ENCODE data around the gene LRIG3. TPM values are rescaled to one million over a fixed set of nuclear protein-coding genes. Genes with fewer than 3 reads are reported as not detected.

Gene LRIG3
- 10 to 100 TPM; 68.6 to 71.6 TPM for total RNA-seq

DNA sequence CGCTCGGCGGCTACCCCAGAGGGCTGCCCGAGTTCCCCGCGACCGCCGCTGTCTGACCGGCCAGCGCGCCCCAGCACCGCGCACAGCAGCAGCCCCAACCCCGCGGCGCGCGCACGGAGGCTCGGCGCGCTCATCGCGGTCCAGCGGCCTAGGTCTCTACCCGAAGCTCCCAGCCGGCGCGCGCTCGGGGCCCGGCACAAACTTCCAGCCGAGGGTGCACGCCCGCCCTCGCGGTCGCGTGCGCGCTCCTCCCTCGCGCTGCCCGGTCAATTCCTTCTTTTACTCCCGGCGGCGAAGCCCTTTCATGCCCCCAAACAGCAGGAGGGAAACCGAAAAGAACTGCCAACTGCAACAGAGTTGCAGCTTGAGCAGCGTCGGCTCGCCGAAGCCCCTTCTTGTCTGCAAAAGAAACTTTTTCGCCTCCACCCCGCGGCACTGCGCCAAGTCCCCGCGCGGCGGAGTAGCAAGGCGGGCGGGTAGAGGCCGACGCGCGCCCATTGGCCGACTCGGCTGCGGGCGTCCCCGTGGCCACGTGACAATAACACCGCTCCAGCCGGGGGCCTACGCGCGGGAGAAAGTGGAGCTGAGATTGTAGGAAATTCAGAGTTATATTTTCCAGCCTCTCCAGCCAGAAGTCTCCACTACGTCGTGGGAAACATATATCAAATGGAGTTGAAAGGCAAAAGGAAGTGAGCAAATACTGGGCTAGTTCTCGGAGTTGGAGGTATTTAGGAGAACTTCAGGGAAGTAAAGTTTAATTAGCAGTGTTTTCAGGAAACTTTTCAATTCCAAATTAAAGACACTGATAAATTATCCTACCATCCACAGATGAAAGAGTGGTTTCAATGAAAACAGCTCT is at the start of gene LRIG3:
LRIG3 (minus strand) TSS at position 403 of the 859 bp plus-strand sequence; CDS start at position 134, 269 bp downstream.
- DNase-seq (peak; percentile 88 to 94 (median 90)), ATAC-seq (peak; percentile 84)
- Histone ChIP-seq H3K27ac (peak within 1 kb of the TSS; percentile 94 to 98 (median 96)), H3K4me3 (peak within 1 kb of the TSS; percentile 84 to 90), H3K4me1 (peaks cover 57% of the 10 kb centered on the region), H3K9me3 (no peaks in the 10 kb centered on the region), H3K36me3 (replicated peaks in 1 of 2; ENCODE audit: insufficient read depth in 1 of 2, low read depth in 2 of 2) (no peaks in the 10 kb centered on the region), H3K27me3 (no peaks in the 10 kb centered on the region)
- intact Hi-C loops (cut with DNase I): no loop called here
- TF ChIP-seq POLR2A (IDR thresholded peaks at IDR 0.05): peak; percentile 67 to 84 (median 72)
- TF ChIP-seq, protein P1, sequence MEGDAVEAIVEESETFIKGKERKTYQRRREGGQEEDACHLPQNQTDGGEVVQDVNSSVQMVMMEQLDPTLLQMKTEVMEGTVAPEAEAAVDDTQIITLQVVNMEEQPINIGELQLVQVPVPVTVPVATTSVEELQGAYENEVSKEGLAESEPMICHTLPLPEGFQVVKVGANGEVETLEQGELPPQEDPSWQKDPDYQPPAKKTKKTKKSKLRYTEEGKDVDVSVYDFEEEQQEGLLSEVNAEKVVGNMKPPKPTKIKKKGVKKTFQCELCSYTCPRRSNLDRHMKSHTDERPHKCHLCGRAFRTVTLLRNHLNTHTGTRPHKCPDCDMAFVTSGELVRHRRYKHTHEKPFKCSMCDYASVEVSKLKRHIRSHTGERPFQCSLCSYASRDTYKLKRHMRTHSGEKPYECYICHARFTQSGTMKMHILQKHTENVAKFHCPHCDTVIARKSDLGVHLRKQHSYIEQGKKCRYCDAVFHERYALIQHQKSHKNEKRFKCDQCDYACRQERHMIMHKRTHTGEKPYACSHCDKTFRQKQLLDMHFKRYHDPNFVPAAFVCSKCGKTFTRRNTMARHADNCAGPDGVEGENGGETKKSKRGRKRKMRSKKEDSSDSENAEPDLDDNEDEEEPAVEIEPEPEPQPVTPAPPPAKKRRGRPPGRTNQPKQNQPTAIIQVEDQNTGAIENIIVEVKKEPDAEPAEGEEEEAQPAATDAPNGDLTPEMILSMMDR (IDR thresholded peaks at IDR 0.05): peak in 2 of 7 experiments; percentile 28 to 40
- WGBS, 2 donors: 0 to 5% methylated on average over 22 to 76 of the region's 80 CpGs

- intact Hi-C loops (cut with DNase I): no loop called here
- TF ChIP-seq, protein P1 (IDR thresholded peaks at IDR 0.05): no peak
- TF ChIP-seq POLR2A (IDR thresholded peaks at IDR 0.05): no peak
- H3K9me3 ChIP-seq: no peaks in the 10 kb centered on the region
- no peaks in the 10 kb centered on the region for H3K27me3 ChIP-seq
- H3K4me3 ChIP-seq: no peak overlapping the region
- no peaks in the 10 kb centered on the region for H3K4me1 ChIP-seq
- H3K27ac ChIP-seq: no peak overlapping the region
- no peaks in the 10 kb centered on the region for H3K36me3 ChIP-seq (replicated peaks in 1 of 2; ENCODE audit: insufficient read depth in 1 of 2, low read depth in 2 of 2)
- ATAC-seq (no peak), DNase-seq (no peak)
- 89 to 91% methylated on average over 2 of the region's 2 CpGs for WGBS, 2 donors
These were observed 48.9 kb upstream of the LRIG3 start for GRCh38 chr12:58969237-58969636.

GRCh38 chr12:58967561-58967960 is 47.3 kb upstream of the LRIG3 start:
- Histone ChIP-seq H3K36me3 (replicated peaks in 1 of 2; ENCODE audit: insufficient read depth in 1 of 2, low read depth in 2 of 2) (no peaks in the 10 kb centered on the region), H3K27ac (no peak overlapping the region), H3K4me1 (no peaks in the 10 kb centered on the region), H3K4me3 (no peak overlapping the region), H3K9me3 (no peaks in the 10 kb centered on the region), H3K27me3 (no peaks in the 10 kb centered on the region)
- WGBS, 2 donors: 86 to 93% methylated on average over 4 of the region's 4 CpGs
- DNase-seq: no peak
- ATAC-seq: no peak
- TF ChIP-seq POLR2A (IDR thresholded peaks at IDR 0.05): no peak
- TF ChIP-seq, protein P1 (IDR thresholded peaks at IDR 0.05): no peak
- intact Hi-C loops (cut with DNase I): no loop called here

DNA sequence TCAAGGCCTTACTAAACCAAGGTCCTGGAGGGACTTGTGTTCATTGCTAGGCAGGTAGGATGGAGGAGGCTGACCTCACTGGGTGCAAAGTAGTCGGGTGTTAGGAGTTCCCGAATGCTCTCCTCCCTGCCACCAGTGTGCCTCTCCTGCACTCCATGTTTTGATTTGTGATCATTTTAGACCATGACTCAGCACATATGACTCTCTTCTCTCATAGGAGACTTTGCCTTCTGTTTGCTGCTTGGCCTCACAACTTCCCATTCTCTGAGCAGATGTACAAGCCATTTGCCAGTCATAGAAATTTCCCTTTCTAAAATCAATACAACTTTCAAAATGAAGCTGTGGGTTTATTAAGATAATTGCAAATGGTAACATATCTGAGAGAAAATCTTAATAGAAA is 46.6 kb upstream of the LRIG3 start:
- Histone ChIP-seq H3K4me1 (no peaks in the 10 kb centered on the region), H3K36me3 (replicated peaks in 1 of 2; ENCODE audit: insufficient read depth in 1 of 2, low read depth in 2 of 2) (no peaks in the 10 kb centered on the region), H3K9me3 (no peaks in the 10 kb centered on the region), H3K27ac (no peak overlapping the region), H3K4me3 (no peak overlapping the region), H3K27me3 (no peaks in the 10 kb centered on the region)
- DNase-seq: no peak
- TF ChIP-seq, protein P1 (IDR thresholded peaks at IDR 0.05): no peak
- no peak for TF ChIP-seq POLR2A (IDR thresholded peaks at IDR 0.05)
- WGBS, 2 donors: 92 to 97% methylated on average over 2 of the region's 2 CpGs
- intact Hi-C loops (cut with DNase I): no loop called here
- no peak for ATAC-seq
